Osteocyte (in vitro differentiated cells): ENCODE data around the gene PDGFA. TPM values are rescaled to one million over a fixed set of nuclear protein-coding genes. Genes with fewer than 3 reads are reported as not detected.
A peak's percentile ranks its signal among the peaks of the same experiment; 100 is the strongest.

Experiments used
- DNase-seq: peaks from one replicate; pipeline ENCODE4 v3.0.0; 2021; ENCODE audit warnings: mixed read lengths; ENCODE audit not compliant: unreplicated experiment; ENCODE audit errors: extremely low spot score
- H3K27ac Mint-ChIP-seq: one replicate; pipeline ENCODE4 v1.8.0; 2021; ENCODE audit warnings: mild to moderate bottlenecking, mixed read lengths; ENCODE audit not compliant: unreplicated experiment
- H3K27me3 Mint-ChIP-seq: one replicate; pipeline ENCODE4 v1.8.0; 2021; ENCODE audit warnings: mixed read lengths; ENCODE audit not compliant: unreplicated experiment
- H3K36me3 Mint-ChIP-seq: one replicate; pipeline ENCODE4 v1.8.0; 2021; ENCODE audit warnings: mixed read lengths; ENCODE audit not compliant: unreplicated experiment
- H3K4me1 Mint-ChIP-seq: one replicate; pipeline ENCODE4 v1.8.0; 2021; ENCODE audit warnings: mixed read lengths; ENCODE audit not compliant: unreplicated experiment
- H3K4me3 Mint-ChIP-seq: one replicate; pipeline ENCODE4 v1.8.0; 2021; ENCODE audit warnings: mild to moderate bottlenecking, moderate library complexity, mixed read lengths; ENCODE audit not compliant: unreplicated experiment
- H3K9me3 Mint-ChIP-seq: one replicate; pipeline ENCODE4 v1.8.0; 2021; ENCODE audit warnings: mixed read lengths; ENCODE audit not compliant: unreplicated experiment
- total RNA-seq: library from RNA; stranded (reverse); gene quantifications from 2 replicates; pipeline ENCODE4 v1.2.1, GENCODE V29; 2021
- TF ChIP-seq, protein P1 (sequence below): fragments of 200-600 bp; sonication (generic); IDR thresholded peaks from 2 replicates; pipeline ENCODE4 v1.5.0; 2021; ENCODE audit warnings: antibody characterized with exemption, mild to moderate bottlenecking, moderate library complexity

Gene PDGFA
- total RNA-seq, 1 donor from 2014 or later: 93.6 TPM

- Mint-ChIP-seq H3K27me3 (no peaks in the 10 kb centered on the region), H3K27ac (peak overlapping the region; percentile 69), H3K9me3 (no peaks in the 10 kb centered on the region), H3K4me3 (no peak overlapping the region), H3K4me1 (peaks cover 41% of the 10 kb centered on the region), H3K36me3 (no peaks in the 10 kb centered on the region)
- no peak for DNase-seq
- TF ChIP-seq, protein P1, sequence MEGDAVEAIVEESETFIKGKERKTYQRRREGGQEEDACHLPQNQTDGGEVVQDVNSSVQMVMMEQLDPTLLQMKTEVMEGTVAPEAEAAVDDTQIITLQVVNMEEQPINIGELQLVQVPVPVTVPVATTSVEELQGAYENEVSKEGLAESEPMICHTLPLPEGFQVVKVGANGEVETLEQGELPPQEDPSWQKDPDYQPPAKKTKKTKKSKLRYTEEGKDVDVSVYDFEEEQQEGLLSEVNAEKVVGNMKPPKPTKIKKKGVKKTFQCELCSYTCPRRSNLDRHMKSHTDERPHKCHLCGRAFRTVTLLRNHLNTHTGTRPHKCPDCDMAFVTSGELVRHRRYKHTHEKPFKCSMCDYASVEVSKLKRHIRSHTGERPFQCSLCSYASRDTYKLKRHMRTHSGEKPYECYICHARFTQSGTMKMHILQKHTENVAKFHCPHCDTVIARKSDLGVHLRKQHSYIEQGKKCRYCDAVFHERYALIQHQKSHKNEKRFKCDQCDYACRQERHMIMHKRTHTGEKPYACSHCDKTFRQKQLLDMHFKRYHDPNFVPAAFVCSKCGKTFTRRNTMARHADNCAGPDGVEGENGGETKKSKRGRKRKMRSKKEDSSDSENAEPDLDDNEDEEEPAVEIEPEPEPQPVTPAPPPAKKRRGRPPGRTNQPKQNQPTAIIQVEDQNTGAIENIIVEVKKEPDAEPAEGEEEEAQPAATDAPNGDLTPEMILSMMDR: no peak
These were observed 19.4 kb upstream of the PDGFA start for GRCh38 chr7:538764-539685.

DNA sequence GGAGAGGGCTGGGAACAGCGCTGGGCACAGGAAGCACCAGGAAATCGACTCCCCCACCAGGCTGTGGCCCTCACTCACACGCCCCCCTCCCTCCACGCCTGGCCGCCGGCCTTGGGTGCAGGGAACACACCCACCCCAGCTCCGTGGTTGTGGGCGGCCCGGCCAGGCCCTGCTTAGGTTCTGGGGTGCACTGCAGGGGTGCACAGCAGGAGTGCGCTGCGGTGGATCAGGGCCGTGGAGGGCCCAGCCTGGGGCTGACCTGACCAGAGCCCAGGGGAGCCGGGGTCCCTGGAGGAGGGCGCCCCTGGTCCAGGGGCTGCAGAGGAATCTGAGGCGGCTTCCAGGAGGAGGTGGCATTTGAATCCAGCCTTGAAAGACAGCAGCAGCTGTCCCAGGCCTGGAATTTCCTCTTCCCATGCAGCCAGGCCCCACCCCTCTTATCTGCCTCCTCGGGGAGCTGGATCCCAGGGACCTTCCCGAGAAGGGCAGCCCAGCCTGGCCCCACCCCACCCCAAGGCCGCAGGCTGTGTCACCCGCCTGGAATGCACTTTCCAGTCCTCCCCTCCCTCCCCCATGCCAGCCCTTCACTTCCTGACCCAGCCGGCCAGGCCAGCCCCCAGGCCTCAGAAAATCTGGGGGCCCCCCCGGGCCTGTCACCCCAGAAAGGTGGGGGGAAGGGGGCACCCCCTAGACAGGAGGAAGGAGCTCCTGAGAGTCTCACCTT is 18.4 kb upstream of the PDGFA start:
- Mint-ChIP-seq H3K9me3 (no peaks in the 10 kb centered on the region), H3K27ac (no peak overlapping the region), H3K36me3 (no peaks in the 10 kb centered on the region), H3K27me3 (no peaks in the 10 kb centered on the region), H3K4me3 (no peak overlapping the region), H3K4me1 (peaks cover 41% of the 10 kb centered on the region)
- TF ChIP-seq, protein P1: no peak
- DNase-seq: no peak

- TF ChIP-seq, protein P1: no peak
- Mint-ChIP-seq H3K27me3 (no peaks in the 10 kb centered on the region), H3K36me3 (no peaks in the 10 kb centered on the region), H3K4me3 (no peak overlapping the region), H3K27ac (peak overlapping the region; percentile 41), H3K9me3 (no peaks in the 10 kb centered on the region), H3K4me1 (peaks cover 23% of the 10 kb centered on the region)
- DNase-seq: no peak
These were observed 16.6 kb upstream of the PDGFA start for GRCh38 chr7:536231-536630.

DNA sequence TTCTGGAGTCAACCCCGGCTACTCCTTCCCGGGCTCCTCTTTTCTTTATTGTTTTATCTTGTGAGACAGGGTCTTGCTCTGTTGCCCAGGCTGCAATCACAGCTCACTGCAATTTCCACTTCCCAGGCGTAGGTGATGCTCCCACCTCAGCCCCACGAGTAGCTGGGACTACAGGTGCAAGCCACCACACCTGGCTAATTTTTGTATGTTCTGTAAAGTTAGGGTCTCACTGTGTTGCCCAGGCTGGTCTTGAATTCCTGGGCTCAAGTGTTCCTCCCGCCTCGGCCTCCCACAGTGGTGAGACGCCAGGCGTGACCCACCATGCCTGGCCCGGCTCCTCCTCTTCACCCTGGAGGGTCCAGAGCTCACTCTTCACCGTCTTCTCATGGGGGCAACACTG is 15.3 kb upstream of the PDGFA start:
- Mint-ChIP-seq H3K27me3 (peaks cover 4% of the 10 kb centered on the region), H3K4me1 (peaks cover 21% of the 10 kb centered on the region), H3K36me3 (no peaks in the 10 kb centered on the region), H3K27ac (no peak overlapping the region), H3K4me3 (no peak overlapping the region), H3K9me3 (no peaks in the 10 kb centered on the region)
- DNase-seq: no peak
- TF ChIP-seq, protein P1: no peak

- Mint-ChIP-seq H3K27ac (no peak overlapping the region), H3K36me3 (no peaks in the 10 kb centered on the region), H3K4me1 (peaks cover 14% of the 10 kb centered on the region), H3K27me3 (peaks cover 4% of the 10 kb centered on the region), H3K4me3 (no peak overlapping the region), H3K9me3 (no peaks in the 10 kb centered on the region)
- no peak for DNase-seq
- TF ChIP-seq, protein P1: no peak
These were observed 14.4 kb upstream of the PDGFA start for GRCh38 chr7:534075-534474.
